ENCODE results near the gene MALT1. TPM values are rescaled to one million over a fixed set of nuclear protein-coding genes. Genes with fewer than 3 reads are reported as not detected.

Gene MALT1
- total RNA-seq, 1 experiment from 2014 or later: 34.0 TPM

- H3K9me3 ChIP-seq (ENCODE audit: control insufficient read depth, insufficient read depth, low read depth, low read length): no peaks in the 10 kb centered on the region
- H3K4me1 ChIP-seq (ENCODE audit: control insufficient read depth, insufficient read depth, low read length): peaks cover 5% of the 10 kb centered on the region
- CTCF ChIA-PET: no interaction called here
- BruUV-seq (replicated peaks): no TSS peak
- intact Hi-C loops (cut with micrococcal nuclease; ENCODE audit: unreplicated experiment) (no loop called here), in situ Hi-C loops (cut with HindIII; ENCODE audit: low pct_unique_long_range_greater_than_20kb, low sequenced_read_pairs) (no loop called here)
- DNase-seq (ENCODE audit: low read depth, low spot score) (no peak), ATAC-seq (no peak)
- POLR2A ChIA-PET: no interaction called here
- H3K27me3 ChIP-seq (ENCODE audit: control insufficient read depth, insufficient read depth, low read length): no peaks in the 10 kb centered on the region
- no peak overlapping the region for H3K4me3 ChIP-seq (ENCODE audit: low read depth in 2 of 2, low read length in 2 of 2)
- no peak for TF ChIP-seq TCF7L2 (IDR thresholded peaks at IDR 0.05; ENCODE audit: low read depth, low read length)
- no peak for TF ChIP-seq POLR2AphosphoS5 (IDR thresholded peaks at IDR 0.05; ENCODE audit: low read depth, low read length)
- no peak for TF ChIP-seq SIN3A (IDR thresholded peaks at IDR 0.05; ENCODE audit: borderline replicate concordance, insufficient read depth, low read depth, low read length)
- no peak for TF ChIP-seq CTCF (IDR thresholded peaks at IDR 0.05)
- TF ChIP-seq, protein P1, sequence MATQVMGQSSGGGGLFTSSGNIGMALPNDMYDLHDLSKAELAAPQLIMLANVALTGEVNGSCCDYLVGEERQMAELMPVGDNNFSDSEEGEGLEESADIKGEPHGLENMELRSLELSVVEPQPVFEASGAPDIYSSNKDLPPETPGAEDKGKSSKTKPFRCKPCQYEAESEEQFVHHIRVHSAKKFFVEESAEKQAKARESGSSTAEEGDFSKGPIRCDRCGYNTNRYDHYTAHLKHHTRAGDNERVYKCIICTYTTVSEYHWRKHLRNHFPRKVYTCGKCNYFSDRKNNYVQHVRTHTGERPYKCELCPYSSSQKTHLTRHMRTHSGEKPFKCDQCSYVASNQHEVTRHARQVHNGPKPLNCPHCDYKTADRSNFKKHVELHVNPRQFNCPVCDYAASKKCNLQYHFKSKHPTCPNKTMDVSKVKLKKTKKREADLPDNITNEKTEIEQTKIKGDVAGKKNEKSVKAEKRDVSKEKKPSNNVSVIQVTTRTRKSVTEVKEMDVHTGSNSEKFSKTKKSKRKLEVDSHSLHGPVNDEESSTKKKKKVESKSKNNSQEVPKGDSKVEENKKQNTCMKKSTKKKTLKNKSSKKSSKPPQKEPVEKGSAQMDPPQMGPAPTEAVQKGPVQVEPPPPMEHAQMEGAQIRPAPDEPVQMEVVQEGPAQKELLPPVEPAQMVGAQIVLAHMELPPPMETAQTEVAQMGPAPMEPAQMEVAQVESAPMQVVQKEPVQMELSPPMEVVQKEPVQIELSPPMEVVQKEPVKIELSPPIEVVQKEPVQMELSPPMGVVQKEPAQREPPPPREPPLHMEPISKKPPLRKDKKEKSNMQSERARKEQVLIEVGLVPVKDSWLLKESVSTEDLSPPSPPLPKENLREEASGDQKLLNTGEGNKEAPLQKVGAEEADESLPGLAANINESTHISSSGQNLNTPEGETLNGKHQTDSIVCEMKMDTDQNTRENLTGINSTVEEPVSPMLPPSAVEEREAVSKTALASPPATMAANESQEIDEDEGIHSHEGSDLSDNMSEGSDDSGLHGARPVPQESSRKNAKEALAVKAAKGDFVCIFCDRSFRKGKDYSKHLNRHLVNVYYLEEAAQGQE (IDR thresholded peaks at IDR 0.05; ENCODE audit: insufficient read depth in 1 of 2, low read depth in 2 of 2, low read length in 1 of 2): no peak
- H3K36me3 ChIP-seq (ENCODE audit: control insufficient read depth, insufficient read depth, low read length): no peaks in the 10 kb centered on the region
- H3K27ac ChIP-seq (ENCODE audit: low read length): no peak overlapping the region
Measured at GRCh38 chr18:58635891-58636290, 35.4 kb upstream of the MALT1 start.

- H3K27me3 ChIP-seq (ENCODE audit: control insufficient read depth, insufficient read depth, low read length): no peaks in the 10 kb centered on the region
- H3K36me3 ChIP-seq (ENCODE audit: control insufficient read depth, insufficient read depth, low read length): no peaks in the 10 kb centered on the region
- H3K4me3 ChIP-seq (ENCODE audit: low read depth in 2 of 2, low read length in 2 of 2): no peak overlapping the region
- no peak for ATAC-seq
- in situ Hi-C loops (cut with HindIII; ENCODE audit: low pct_unique_long_range_greater_than_20kb, low sequenced_read_pairs) (no loop called here), intact Hi-C loops (cut with micrococcal nuclease; ENCODE audit: unreplicated experiment) (no loop called here)
- no peak overlapping the region for H3K27ac ChIP-seq (ENCODE audit: low read length)
- POLR2A ChIA-PET: no interaction called here
- H3K4me1 ChIP-seq (ENCODE audit: control insufficient read depth, insufficient read depth, low read length): peaks cover 5% of the 10 kb centered on the region
- no peak for DNase-seq (ENCODE audit: low read depth, low spot score)
- BruUV-seq (replicated peaks): no TSS peak
- no peak for TF ChIP-seq TCF7L2 (IDR thresholded peaks at IDR 0.05; ENCODE audit: low read depth, low read length)
- TF ChIP-seq CTCF (IDR thresholded peaks at IDR 0.05): no peak
- TF ChIP-seq, protein P1 (IDR thresholded peaks at IDR 0.05; ENCODE audit: insufficient read depth in 1 of 2, low read depth in 2 of 2, low read length in 1 of 2): no peak
- no peaks in the 10 kb centered on the region for H3K9me3 ChIP-seq (ENCODE audit: control insufficient read depth, insufficient read depth, low read depth, low read length)
- CTCF ChIA-PET: no interaction called here
Measured at GRCh38 chr18:58637197-58637596, 34.1 kb upstream of the MALT1 start.
